Measurements from ENCODE around the gene SPATS2.

Gene SPATS2

GRCh38 chr12:49370539-49370938 is 3.3 kb downstream of the SPATS2 start:
- CTCF ChIA-PET, result interaction anchor here (0.7 to 6.0 kb wide), 5 partner anchors 10 to 39 kb away, joined by 3 to 41 read pairs (median 4); no protein-coding TSS in a partner anchor
- TF ChIP-seq ZNF121 (tag by site-specific recombination; IDR thresholded peaks at IDR 0.05) (peak; percentile 96), ZNF791 (tag by site-specific recombination; IDR thresholded peaks at IDR 0.05) (no peak)
- Histone ChIP-seq H3K27ac (ENCODE audit: extremely low read depth, low read depth, low read length) (no peak overlapping the region), H3K4me3 (ENCODE audit: low read depth, low read length) (no peak overlapping the region), H3K36me3 (ENCODE audit: control insufficient read depth in 2 of 2, insufficient read depth in 1 of 2, low read length in 2 of 2) (peaks cover 0 to 4% of the 10 kb centered on the region in 2 experiments; a peak in 1 of 3 replicates), H3K9me3 (ENCODE audit: control insufficient read depth, insufficient read depth, low read depth, low read length) (no peaks in the 10 kb centered on the region), H3K4me1 (ENCODE audit: control insufficient read depth, insufficient read depth, low read length) (peaks cover 11% of the 10 kb centered on the region)
- POLR2A ChIA-PET, result no interaction called here

GRCh38 chr12:49375406-49375805 is 8.1 kb downstream of the SPATS2 start:
- H3K36me3 ChIP-seq (ENCODE audit: control insufficient read depth in 2 of 2, insufficient read depth in 1 of 2, low read length in 2 of 2), result peaks cover 0 to 4% of the 10 kb centered on the region in 2 experiments; a peak in 1 of 3 replicates
- no peak overlapping the region for H3K4me3 ChIP-seq (ENCODE audit: low read depth, low read length)
- H3K9me3 ChIP-seq (ENCODE audit: control insufficient read depth, insufficient read depth, low read depth, low read length), result no peaks in the 10 kb centered on the region
- H3K4me1 ChIP-seq (ENCODE audit: control insufficient read depth, insufficient read depth, low read length), result peaks cover 4% of the 10 kb centered on the region
- TF ChIP-seq, protein P1, sequence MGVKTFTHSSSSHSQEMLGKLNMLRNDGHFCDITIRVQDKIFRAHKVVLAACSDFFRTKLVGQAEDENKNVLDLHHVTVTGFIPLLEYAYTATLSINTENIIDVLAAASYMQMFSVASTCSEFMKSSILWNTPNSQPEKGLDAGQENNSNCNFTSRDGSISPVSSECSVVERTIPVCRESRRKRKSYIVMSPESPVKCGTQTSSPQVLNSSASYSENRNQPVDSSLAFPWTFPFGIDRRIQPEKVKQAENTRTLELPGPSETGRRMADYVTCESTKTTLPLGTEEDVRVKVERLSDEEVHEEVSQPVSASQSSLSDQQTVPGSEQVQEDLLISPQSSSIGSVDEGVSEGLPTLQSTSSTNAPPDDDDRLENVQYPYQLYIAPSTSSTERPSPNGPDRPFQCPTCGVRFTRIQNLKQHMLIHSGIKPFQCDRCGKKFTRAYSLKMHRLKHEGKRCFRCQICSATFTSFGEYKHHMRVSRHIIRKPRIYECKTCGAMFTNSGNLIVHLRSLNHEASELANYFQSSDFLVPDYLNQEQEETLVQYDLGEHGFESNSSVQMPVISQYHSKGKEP (tag by site-specific recombination; IDR thresholded peaks at IDR 0.05), result peak; percentile 85
- TF ChIP-seq ZXDB (tag by site-specific recombination; IDR thresholded peaks at IDR 0.05) (no peak), PRDM6 (tag by site-specific recombination; IDR thresholded peaks at IDR 0.05) (peak; percentile 32; the same call in 1 of the 2 replicates), ZBTB7A (tag by site-specific recombination; IDR thresholded peaks at IDR 0.05; ENCODE audit: low read depth) (no peak), ZNF48 (tag by site-specific recombination; IDR thresholded peaks at IDR 0.05) (no peak), OSR2 (tag by site-specific recombination; IDR thresholded peaks at IDR 0.05) (peak; percentile 45; the same call in 1 of the 2 replicates), ZNF792 (tag by site-specific recombination; IDR thresholded peaks at IDR 0.05) (no peak), ZNF112 (tag by site-specific recombination; IDR thresholded peaks at IDR 0.05) (no peak), ZNF610 (tag by site-specific recombination; IDR thresholded peaks at IDR 0.05; ENCODE audit: borderline replicate concordance) (no peak), MYNN (tag by site-specific recombination; IDR thresholded peaks at IDR 0.05; ENCODE audit: borderline replicate concordance) (no peak), CTCF (tag by site-specific recombination; IDR thresholded peaks at IDR 0.05) (no peak)
- TF ChIP-seq, protein P2, sequence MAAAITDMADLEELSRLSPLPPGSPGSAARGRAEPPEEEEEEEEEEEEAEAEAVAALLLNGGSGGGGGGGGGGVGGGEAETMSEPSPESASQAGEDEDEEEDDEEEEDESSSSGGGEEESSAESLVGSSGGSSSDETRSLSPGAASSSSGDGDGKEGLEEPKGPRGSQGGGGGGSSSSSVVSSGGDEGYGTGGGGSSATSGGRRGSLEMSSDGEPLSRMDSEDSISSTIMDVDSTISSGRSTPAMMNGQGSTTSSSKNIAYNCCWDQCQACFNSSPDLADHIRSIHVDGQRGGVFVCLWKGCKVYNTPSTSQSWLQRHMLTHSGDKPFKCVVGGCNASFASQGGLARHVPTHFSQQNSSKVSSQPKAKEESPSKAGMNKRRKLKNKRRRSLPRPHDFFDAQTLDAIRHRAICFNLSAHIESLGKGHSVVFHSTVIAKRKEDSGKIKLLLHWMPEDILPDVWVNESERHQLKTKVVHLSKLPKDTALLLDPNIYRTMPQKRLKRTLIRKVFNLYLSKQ (tag by site-specific recombination; IDR thresholded peaks at IDR 0.05; ENCODE audit: borderline replicate concordance), result no peak
- TF ChIP-seq, protein P3, sequence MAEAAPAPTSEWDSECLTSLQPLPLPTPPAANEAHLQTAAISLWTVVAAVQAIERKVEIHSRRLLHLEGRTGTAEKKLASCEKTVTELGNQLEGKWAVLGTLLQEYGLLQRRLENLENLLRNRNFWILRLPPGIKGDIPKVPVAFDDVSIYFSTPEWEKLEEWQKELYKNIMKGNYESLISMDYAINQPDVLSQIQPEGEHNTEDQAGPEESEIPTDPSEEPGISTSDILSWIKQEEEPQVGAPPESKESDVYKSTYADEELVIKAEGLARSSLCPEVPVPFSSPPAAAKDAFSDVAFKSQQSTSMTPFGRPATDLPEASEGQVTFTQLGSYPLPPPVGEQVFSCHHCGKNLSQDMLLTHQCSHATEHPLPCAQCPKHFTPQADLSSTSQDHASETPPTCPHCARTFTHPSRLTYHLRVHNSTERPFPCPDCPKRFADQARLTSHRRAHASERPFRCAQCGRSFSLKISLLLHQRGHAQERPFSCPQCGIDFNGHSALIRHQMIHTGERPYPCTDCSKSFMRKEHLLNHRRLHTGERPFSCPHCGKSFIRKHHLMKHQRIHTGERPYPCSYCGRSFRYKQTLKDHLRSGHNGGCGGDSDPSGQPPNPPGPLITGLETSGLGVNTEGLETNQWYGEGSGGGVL (tag by site-specific recombination; IDR thresholded peaks at IDR 0.05), result no peak
- CTCF ChIA-PET, result interaction anchor here (0.7 to 3.1 kb wide), 3 partner anchors 9 to 38 kb away, joined by 4 to 13 read pairs (median 4); partner anchors contain the start of genes C1QL4 and SPATS2
- POLR2A ChIA-PET, result interaction anchor here (3.1 kb wide), 1 partner anchor 8 kb away, joined by 18 read pairs; the partner anchor contains the start of gene SPATS2
- H3K27ac ChIP-seq (ENCODE audit: extremely low read depth, low read depth, low read length), result peak overlapping the region; percentile 1; the same call in 1 of the 2 replicates
